Measurements from ENCODE around the gene CIITA. TPM values are rescaled to one million over a fixed set of nuclear protein-coding genes. Genes with fewer than 3 reads are reported as not detected.
"Not testable (repeated sequence)": the region's sequence is repeated elsewhere in the genome, so short reads cannot be mapped to it uniquely, and the experiment has no call there.

Gene CIITA
- total and polyA plus RNA-seq, 10 of the 15 experiments (the other 5 are each of a cell fraction or from before 2014, with no cell fraction given) = 11.5 to 145 (median 49.7) TPM

GRCh38 chr16:10828851-10829366 is 48.1 kb upstream of the CIITA start (continued):
- TF ChIP-seq, protein P1, sequence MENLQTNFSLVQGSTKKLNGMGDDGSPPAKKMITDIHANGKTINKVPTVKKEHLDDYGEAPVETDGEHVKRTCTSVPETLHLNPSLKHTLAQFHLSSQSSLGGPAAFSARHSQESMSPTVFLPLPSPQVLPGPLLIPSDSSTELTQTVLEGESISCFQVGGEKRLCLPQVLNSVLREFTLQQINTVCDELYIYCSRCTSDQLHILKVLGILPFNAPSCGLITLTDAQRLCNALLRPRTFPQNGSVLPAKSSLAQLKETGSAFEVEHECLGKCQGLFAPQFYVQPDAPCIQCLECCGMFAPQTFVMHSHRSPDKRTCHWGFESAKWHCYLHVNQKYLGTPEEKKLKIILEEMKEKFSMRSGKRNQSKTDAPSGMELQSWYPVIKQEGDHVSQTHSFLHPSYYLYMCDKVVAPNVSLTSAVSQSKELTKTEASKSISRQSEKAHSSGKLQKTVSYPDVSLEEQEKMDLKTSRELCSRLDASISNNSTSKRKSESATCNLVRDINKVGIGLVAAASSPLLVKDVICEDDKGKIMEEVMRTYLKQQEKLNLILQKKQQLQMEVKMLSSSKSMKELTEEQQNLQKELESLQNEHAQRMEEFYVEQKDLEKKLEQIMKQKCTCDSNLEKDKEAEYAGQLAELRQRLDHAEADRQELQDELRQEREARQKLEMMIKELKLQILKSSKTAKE (IDR thresholded peaks at IDR 0.05; ENCODE audit: low read depth, poor library complexity, severe bottlenecking) = no peak
- TF ChIP-seq IRF5 (IDR thresholded peaks at IDR 0.05; ENCODE audit: borderline replicate concordance) = no peak

GRCh38 chr16:10829390-10830098 is 47.5 kb upstream of the CIITA start:
- not testable (repeated sequence) for FAIRE-seq; H3K9ac ChIP-seq (ENCODE audit: control insufficient read depth, insufficient read depth, low read length)

More at GRCh38 chr16:10829390-10830098, 47.5 kb upstream of the CIITA start:
- RAD21 ChIA-PET (ENCODE audit: unreplicated experiment) = interaction anchor here (1.3 to 1.9 kb wide), 2 partner anchors 9 to 47 kb away, joined by 3 to 5 read pairs; partner anchors contain the start of gene CIITA
- SMC1A ChIA-PET (ENCODE audit: uncharacterized antibody, unreplicated experiment) = interaction anchor here (1.1 to 2.0 kb wide), 3 partner anchors 8 to 93 kb away, joined by 3 to 6 read pairs (median 4); no protein-coding TSS in a partner anchor
- WGBS (ENCODE audit: insufficient coverage, insufficient replicate concordance, low lambda C conversion rate, missing lambda C conversion rate) = 66% methylated on average over 18 of the region's 18 CpGs
- H3K27ac ChIP-seq (ENCODE audit: control insufficient read depth, insufficient read depth); H4K20me1 ChIP-seq (ENCODE audit: control insufficient read depth, insufficient read depth); DNase-seq (ENCODE audit: low read depth, low spot score); in situ Hi-C loops (cut with MboI); H3K79me2 ChIP-seq (ENCODE audit: control insufficient read depth, insufficient read depth, low read length); H3K36me3 ChIP-seq (ENCODE audit: control insufficient read depth in 2 of 2, insufficient read depth in 2 of 2, low read length in 1 of 2); H3K27me3 ChIP-seq (replicated peaks in 1 of 2; ENCODE audit: control insufficient read depth in 2 of 2, insufficient read depth in 2 of 2, low read length in 1 of 2); ATAC-seq; H3K4me3 ChIP-seq; BruUV-seq (replicated peaks); H3K9me3 ChIP-seq (replicated peaks; ENCODE audit: control insufficient read depth, insufficient read depth, low read length); H2AFZ ChIP-seq (ENCODE audit: control insufficient read depth, low read depth, low read length); H3K4me2 ChIP-seq (ENCODE audit: control insufficient read depth, insufficient read depth): not testable (repeated sequence)
- CTCF ChIA-PET = interaction anchor here (1.5 kb wide), 1 partner anchor 8 kb away, joined by 4 read pairs; no protein-coding TSS in a partner anchor
- intact Hi-C loops (cut with micrococcal nuclease; ENCODE audit: unreplicated experiment) = loop anchor here (10.0 kb wide), 1 partner anchor 85 kb away; no protein-coding TSS in a partner anchor
- POLR2A ChIA-PET = interaction anchor here (1.0 to 2.1 kb wide), 3 partner anchors 9 to 35 kb away, joined by 3 to 13 read pairs (median 6); no protein-coding TSS in a partner anchor
- peaks cover 40% of the 10 kb centered on the region for H3K4me1 ChIP-seq (ENCODE audit: control insufficient read depth, insufficient read depth, low read length)
